Left lung (tissue), 10 donors: ENCODE data around the gene SENP3. TPM values are rescaled to one million over a fixed set of nuclear protein-coding genes. Genes with fewer than 3 reads are reported as not detected.

Experiments used
- ATAC-seq: fragments of 200-7000 bp; cut with Tn5 transposase; one replicate; pipeline ENCODE4 v1.9.1; 2020; ENCODE audit warnings: moderate library complexity
- DNase-seq, 4 donors: peaks; one replicate each; pipeline ENCODE4 v3.0.0-alpha.2; 2013 to 2020
- H3K27ac ChIP-seq, 2 donors: fragments of 200-600 bp; sonication (generic) in 1 of 2; one replicate each; pipeline versions ENCODE4 v1.5.0 to v1.8.0; 2020 to 2021
- H3K27me3 ChIP-seq, 2 donors: fragments of 200-600 bp; sonication (generic) in 1 of 2; one replicate each; pipeline versions ENCODE4 v1.5.0 to v1.8.0; 2020 to 2021
- H3K36me3 ChIP-seq, 2 donors: fragments of 200-600 bp; sonication (generic) in 1 of 2; one replicate each; pipeline versions ENCODE4 v1.5.0 to v1.8.0; 2020 to 2021
- H3K4me1 ChIP-seq, 2 donors: fragments of 200-600 bp; one replicate each; pipeline ENCODE4 v1.8.0; 2021
- H3K4me3 ChIP-seq, 2 donors: fragments of 200-600 bp; sonication (generic) in 1 of 2; one replicate each; pipeline versions ENCODE4 v1.5.0 to v1.8.0; 2020 to 2021; ENCODE audit warnings: mild to moderate bottlenecking in 1 of 2
- H3K9me3 ChIP-seq, 2 donors: fragments of 200-600 bp; sonication (generic) in 1 of 2; one replicate each; pipeline versions ENCODE4 v1.5.0 to v1.8.0; 2020 to 2021
- CTCF ChIP-seq, 2 donors: fragments of 200-600 bp; sonication (generic) in 1 of 2; IDR thresholded peaks; one replicate each; pipeline versions ENCODE4 v1.5.0 to v1.8.0; 2021; ENCODE audit warnings: antibody characterized with exemption in 2 of 2
- intact Hi-C, 2 donors: fragments of 100-400 bp; cut with DNase I; formaldehyde crosslinking; loops; one replicate each; pipeline versions ENCODE4 v1.11.2 to v1.14.2; 2022
- polyA plus RNA-seq, 6 donors: library from polyadenylated mRNA; unstranded; fragments of 120-200 nt; gene quantifications; one replicate each; pipeline ENCODE4 v1.2.1, GENCODE V29; 2013; ENCODE audit not compliant: insufficient read length in 6 of 6
- total RNA-seq, 2 donors: library from RNA; stranded (reverse); fragmentation: NEBNext Ultra II Directional; extraction: Animal tissue kit (Norgen Biotek cat#: 25700); gene quantifications; one replicate each; pipeline ENCODE4 v1.2.1, GENCODE V29; 2021
- donor health status: DM: no; HTN: yes; CAD: no.
- donor health status: DM: no; HTN: no; CAD: no.

Gene SENP3
- total and polyA plus RNA-seq, 8 donors = 43.5 to 72.5 (median 67.9) TPM

- H3K36me3 ChIP-seq = peaks cover 0 to 4% of the 10 kb centered on the region in 2 donors
- DNase-seq (no peak), ATAC-seq (no peak)
- TF ChIP-seq CTCF (IDR thresholded peaks at IDR 0.05) = no peak
- no peaks in the 10 kb centered on the region for H3K9me3 ChIP-seq
- H3K4me3 ChIP-seq = peak overlapping the region in 1 of 2 donors; percentile 84
- H3K27ac ChIP-seq = no peak overlapping the region
- no peaks in the 10 kb centered on the region for H3K27me3 ChIP-seq
- intact Hi-C loops = no loop called here
- peaks cover 23 to 46% of the 10 kb centered on the region in 2 donors for H3K4me1 ChIP-seq
These were observed 50.5 kb downstream of the SENP3 start for GRCh38 chr17:7612294-7612640.

DNA sequence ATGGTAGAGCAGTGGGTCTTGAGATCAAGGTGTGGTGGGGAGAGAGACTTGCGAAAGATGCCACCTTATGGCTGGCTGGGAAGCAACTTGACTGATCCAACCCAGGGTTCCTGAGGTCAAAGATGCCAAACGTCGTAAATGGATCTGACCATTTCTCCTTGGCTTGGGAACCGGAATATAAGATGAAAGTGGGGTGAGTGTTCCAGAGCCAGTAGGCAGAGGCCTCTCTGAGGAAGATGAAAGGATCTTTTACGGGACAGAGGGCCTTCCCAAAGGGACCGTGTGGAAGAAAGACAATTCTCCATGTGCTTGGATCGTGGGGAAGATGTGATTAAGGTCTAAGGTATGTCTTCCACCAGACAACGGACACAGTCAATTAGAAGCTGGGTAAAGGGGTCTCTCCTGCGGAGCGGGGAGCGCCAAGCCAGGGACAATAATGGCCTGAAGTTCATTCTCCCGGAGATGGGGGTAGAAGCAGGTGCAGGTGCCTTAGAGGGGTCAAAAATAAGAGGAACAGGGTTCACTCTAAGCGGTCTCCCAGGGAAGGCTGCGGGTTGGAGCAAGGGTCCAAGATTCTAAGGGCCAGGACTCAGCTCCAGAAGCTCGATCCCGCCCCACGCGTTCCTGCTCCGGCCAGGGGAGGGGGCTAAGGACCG is 52.2 kb downstream of the SENP3 start:
- peak overlapping the region; percentile 92 to 93 for H3K27ac ChIP-seq
- H3K36me3 ChIP-seq = peaks cover 0 to 4% of the 10 kb centered on the region in 2 donors
- no peaks in the 10 kb centered on the region for H3K27me3 ChIP-seq
- intact Hi-C loops = no loop called here
- peak overlapping the region; percentile 67 to 84 for H3K4me3 ChIP-seq
- peaks cover 23 to 46% of the 10 kb centered on the region in 2 donors for H3K4me1 ChIP-seq
- no peak for ATAC-seq
- no peaks in the 10 kb centered on the region for H3K9me3 ChIP-seq
- no peak for DNase-seq
- TF ChIP-seq CTCF (IDR thresholded peaks at IDR 0.05) = no peak

GRCh38 chr17:7614425-7615264 is 52.9 kb downstream of the SENP3 start, which contains the start of gene FXR2:
Gene FXR2 (minus strand): TSS chr17:7614897. CDS start chr17:7614532, 365 bp downstream.
- Histone ChIP-seq H3K4me3 (peak within 1 kb of the TSS; percentile 67 to 84), H3K27ac (peak within 1 kb of the TSS; percentile 92 to 93), H3K27me3 (no peaks in the 10 kb centered on the region), H3K9me3 (no peaks in the 10 kb centered on the region), H3K4me1 (peaks cover 23 to 40% of the 10 kb centered on the region in 2 donors), H3K36me3 (peaks cover 0 to 4% of the 10 kb centered on the region in 2 donors)
- ATAC-seq (peak; percentile 96), DNase-seq (peak; percentile 99 to 100 (median 100))
- intact Hi-C loops = no loop called here
- peak; percentile 36 to 73 for TF ChIP-seq CTCF (IDR thresholded peaks at IDR 0.05)

- peak overlapping the region; percentile 29 to 84 for H3K4me3 ChIP-seq
- H3K36me3 ChIP-seq = peaks cover 0 to 4% of the 10 kb centered on the region in 2 donors
- no peaks in the 10 kb centered on the region for H3K9me3 ChIP-seq
- H3K27me3 ChIP-seq = no peaks in the 10 kb centered on the region
- intact Hi-C loops = no loop called here
- TF ChIP-seq CTCF (IDR thresholded peaks at IDR 0.05) = no peak
- H3K27ac ChIP-seq = peak overlapping the region; percentile 83 to 92
- peaks cover 20 to 39% of the 10 kb centered on the region in 2 donors for H3K4me1 ChIP-seq
- DNase-seq (no peak), ATAC-seq (no peak)
These were observed 53.6 kb downstream of the SENP3 start for GRCh38 chr17:7615265-7615747.

DNA sequence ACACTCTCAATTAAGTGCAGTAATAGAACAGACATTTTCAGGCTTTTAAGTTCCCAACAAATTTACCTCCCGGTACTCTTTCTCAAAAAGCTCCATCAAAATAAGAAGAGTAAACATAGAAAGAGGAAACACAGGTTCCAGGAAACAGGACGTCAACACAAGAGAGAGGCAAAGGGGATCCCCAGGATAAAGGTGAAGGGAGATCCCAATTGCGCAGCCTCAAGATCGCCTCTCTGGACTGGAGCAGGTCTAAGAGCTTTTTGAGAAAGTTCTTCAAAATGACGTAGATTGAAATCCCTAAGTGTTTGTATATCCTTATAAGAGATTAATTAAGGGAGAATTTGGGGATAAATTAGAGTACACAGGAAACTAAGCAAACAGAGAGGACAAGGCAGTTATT is 56.9 kb downstream of the SENP3 start:
- peaks cover 4 to 6% of the 10 kb centered on the region in 2 donors for H3K4me1 ChIP-seq
- DNase-seq (peak in 1 of 4 donors; percentile 61), ATAC-seq (peak; percentile 16)
- no peak for TF ChIP-seq CTCF (IDR thresholded peaks at IDR 0.05)
- no peaks in the 10 kb centered on the region for H3K27me3 ChIP-seq
- intact Hi-C loops = no loop called here
- H3K9me3 ChIP-seq = no peaks in the 10 kb centered on the region
- H3K36me3 ChIP-seq = no peaks in the 10 kb centered on the region
- H3K4me3 ChIP-seq = no peak overlapping the region
- H3K27ac ChIP-seq = no peak overlapping the region
